ENCODE measurements around the gene C2CD4C. TPM values are rescaled to one million over a fixed set of nuclear protein-coding genes. Genes with fewer than 3 reads are reported as not detected.
A peak's percentile ranks its signal among the peaks of the same experiment; 100 is the strongest.

C2CD4C gene
- total RNA-seq, 3 donors from 2014 or later = 0.17 to 1.7 (median 0.65) TPM

DNA sequence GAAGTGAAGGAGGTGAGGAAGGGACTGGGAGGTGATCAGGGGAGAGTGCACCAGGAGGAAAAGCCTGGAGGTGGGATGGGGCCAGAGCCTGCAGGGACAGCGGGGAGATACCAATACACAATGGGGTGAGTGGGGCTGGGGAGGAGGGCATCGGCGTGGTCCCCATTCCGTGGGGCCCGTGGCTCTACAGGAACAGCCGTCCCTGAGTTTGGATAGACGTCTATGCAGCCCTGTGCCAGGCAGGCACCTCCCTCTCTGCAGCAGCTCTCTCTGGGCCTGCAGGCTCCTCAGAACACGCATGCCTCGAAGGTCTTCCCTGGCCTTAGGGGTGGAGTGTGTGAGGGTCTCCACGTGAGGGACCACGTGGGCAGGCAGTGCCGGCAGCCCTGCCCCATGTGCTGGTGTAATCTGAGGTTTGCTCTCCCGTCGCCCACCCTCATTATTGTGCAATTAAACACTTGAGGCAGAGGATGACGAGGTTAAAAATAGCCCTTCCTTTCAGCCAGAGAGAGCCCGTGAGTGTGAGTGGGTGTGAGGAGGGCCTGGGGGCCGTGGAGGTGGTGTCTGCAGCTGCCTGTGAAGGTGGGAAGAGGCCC, 16.5 kb downstream of the C2CD4C start:
- Histone ChIP-seq H3K36me3 (ENCODE audit: low read depth) (no peaks in the 10 kb centered on the region), H3K4me3 (no peak overlapping the region), H3K4me1 (ENCODE audit: low read depth) (no peaks in the 10 kb centered on the region), H3K9me3 (peaks cover 1% of the 10 kb centered on the region)
- no peak for ATAC-seq
- intact Hi-C loops (cut with DNase I, micrococcal nuclease) = no loop called here
- TF ChIP-seq, protein P1, sequence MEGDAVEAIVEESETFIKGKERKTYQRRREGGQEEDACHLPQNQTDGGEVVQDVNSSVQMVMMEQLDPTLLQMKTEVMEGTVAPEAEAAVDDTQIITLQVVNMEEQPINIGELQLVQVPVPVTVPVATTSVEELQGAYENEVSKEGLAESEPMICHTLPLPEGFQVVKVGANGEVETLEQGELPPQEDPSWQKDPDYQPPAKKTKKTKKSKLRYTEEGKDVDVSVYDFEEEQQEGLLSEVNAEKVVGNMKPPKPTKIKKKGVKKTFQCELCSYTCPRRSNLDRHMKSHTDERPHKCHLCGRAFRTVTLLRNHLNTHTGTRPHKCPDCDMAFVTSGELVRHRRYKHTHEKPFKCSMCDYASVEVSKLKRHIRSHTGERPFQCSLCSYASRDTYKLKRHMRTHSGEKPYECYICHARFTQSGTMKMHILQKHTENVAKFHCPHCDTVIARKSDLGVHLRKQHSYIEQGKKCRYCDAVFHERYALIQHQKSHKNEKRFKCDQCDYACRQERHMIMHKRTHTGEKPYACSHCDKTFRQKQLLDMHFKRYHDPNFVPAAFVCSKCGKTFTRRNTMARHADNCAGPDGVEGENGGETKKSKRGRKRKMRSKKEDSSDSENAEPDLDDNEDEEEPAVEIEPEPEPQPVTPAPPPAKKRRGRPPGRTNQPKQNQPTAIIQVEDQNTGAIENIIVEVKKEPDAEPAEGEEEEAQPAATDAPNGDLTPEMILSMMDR (IDR thresholded peaks at IDR 0.05) = no peak
- peak in 1 of 3 donors; percentile 16 for DNase-seq

DNA sequence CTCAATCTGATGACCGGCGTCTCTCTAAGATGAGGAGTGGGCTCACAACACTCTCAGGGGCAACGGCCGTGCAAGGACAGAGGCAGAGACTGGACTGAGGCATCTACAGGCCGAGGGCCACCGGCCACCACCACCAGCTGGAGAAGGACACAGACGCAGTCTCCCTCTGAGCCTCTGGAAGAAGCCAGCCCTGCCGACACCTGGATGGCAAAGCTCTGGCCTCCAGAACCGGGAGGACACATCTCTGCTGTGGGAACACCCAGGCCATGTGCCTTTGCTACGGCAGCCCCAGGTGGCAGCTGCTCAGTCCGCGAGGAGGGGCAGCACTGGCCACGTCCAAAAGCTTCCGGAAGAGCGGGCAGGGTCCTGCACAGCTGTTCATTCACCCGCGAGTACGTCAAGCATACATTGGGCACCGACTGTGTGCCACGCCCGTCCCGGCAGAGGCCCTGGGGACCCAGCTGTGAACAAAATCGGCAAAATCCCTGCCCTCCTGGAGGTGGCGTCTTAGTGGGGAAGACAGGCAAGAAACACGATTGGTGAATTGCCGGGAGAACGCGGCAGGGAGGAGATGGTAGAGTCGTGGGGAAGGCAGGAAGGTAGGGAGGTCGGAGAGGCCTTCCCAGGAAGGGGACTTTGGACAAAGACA, 17.1 kb downstream of the C2CD4C start:
- H3K36me3 ChIP-seq (ENCODE audit: low read depth) = no peaks in the 10 kb centered on the region
- peak in 1 of 3 donors; percentile 20 for DNase-seq
- H3K4me1 ChIP-seq (ENCODE audit: low read depth) = no peaks in the 10 kb centered on the region
- no peak overlapping the region for H3K4me3 ChIP-seq
- no peak for ATAC-seq
- intact Hi-C loops (cut with DNase I, micrococcal nuclease) = no loop called here
- TF ChIP-seq, protein P1 (IDR thresholded peaks at IDR 0.05) = no peak
- H3K9me3 ChIP-seq = peaks cover 1% of the 10 kb centered on the region

DNA sequence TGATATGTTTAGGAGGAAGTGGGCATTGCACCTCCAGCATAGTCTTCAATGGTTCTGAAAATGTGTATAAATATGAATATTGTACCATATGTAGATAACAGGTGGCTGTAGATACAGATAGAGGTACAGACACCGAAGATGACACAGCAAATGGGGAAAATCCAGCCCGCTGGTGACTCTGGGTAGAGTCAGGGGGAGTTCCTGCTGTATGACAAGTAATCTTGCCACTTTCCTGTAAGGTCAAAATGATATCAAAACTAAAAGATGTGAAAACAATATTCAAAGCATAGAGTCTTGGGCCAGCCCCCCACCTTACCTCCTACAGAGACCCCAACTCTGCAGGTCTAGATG, 17.8 kb downstream of the C2CD4C start:
- no peaks in the 10 kb centered on the region for H3K36me3 ChIP-seq (ENCODE audit: low read depth)
- no peak for DNase-seq
- H3K4me1 ChIP-seq (ENCODE audit: low read depth) = no peaks in the 10 kb centered on the region
- ATAC-seq = no peak
- intact Hi-C loops (cut with DNase I, micrococcal nuclease) = no loop called here
- H3K4me3 ChIP-seq = no peak overlapping the region
- H3K9me3 ChIP-seq = peaks cover 1% of the 10 kb centered on the region
- TF ChIP-seq, protein P1 (IDR thresholded peaks at IDR 0.05) = no peak

DNA sequence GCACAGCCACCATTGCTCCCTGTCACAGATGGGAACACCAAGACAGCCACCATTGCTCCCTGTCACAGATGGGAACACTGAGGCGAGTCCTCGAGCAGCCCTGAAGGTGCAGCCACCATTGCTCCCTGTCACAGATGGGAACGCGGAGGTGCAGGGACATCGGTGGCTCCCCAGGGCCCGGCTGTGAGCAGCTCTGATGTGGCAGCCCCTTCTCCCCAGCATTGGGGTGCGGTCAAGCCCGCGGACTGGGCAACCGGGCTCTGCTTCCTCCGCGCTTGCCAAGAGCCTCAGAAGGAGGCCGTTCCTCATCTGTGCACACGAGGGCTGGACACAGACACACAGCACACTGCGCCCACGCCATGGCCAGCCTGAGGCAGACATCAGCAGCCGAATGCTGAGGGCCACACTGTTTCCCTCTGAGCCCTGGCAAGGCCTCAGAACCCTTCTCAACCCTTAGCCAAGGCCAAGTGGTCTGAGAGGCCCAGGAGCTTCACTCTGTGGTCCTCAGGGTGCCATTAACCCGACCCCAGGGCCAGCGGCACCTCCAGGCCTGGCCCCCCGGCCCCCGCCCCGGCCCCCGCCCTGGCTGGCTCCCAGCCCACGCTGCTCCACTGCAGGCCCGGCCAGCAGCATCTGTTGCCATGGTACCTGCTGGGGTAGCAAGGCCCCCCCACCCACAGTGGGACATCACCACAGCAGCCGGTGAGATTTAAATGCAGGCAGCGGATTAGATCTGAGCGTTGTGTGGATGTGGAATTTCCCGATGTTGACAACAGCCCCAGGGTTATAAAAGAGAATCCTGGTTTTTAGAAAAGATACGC, 18.4 kb downstream of the C2CD4C start:
- Histone ChIP-seq H3K4me3 (no peak overlapping the region), H3K4me1 (ENCODE audit: low read depth) (no peaks in the 10 kb centered on the region), H3K9me3 (peaks cover 1% of the 10 kb centered on the region), H3K36me3 (ENCODE audit: low read depth) (no peaks in the 10 kb centered on the region)
- peak in 1 of 3 donors; percentile 40 for DNase-seq
- TF ChIP-seq, protein P1 (IDR thresholded peaks at IDR 0.05) = no peak
- no peak for ATAC-seq
- intact Hi-C loops (cut with DNase I, micrococcal nuclease) = no loop called here

DNA sequence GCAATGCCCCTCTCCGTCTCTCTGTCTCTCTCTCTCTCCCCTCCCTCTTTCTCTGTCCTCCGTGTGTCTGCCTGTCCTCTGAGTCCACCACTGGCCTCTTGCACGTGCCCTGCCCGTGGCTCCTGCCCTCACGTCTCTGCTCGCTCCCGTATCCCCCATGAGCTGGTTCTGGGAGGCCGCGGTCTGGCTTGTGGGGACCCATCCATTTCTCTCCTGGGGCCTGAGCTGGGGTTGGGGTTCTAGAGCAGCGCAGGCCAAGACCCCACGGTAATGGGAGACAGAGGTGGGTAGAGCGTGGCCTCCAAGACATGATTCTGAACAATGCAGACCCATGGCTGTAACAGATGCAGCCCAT, 19.0 kb downstream of the C2CD4C start:
- no peaks in the 10 kb centered on the region for H3K4me1 ChIP-seq (ENCODE audit: low read depth)
- H3K36me3 ChIP-seq (ENCODE audit: low read depth) = no peaks in the 10 kb centered on the region
- intact Hi-C loops (cut with DNase I, micrococcal nuclease) = no loop called here
- peak in 1 of 3 donors; percentile 40 for DNase-seq
- no peak for ATAC-seq
- H3K9me3 ChIP-seq = peaks cover 1% of the 10 kb centered on the region
- no peak overlapping the region for H3K4me3 ChIP-seq
- TF ChIP-seq, protein P1 (IDR thresholded peaks at IDR 0.05) = no peak
